ENCODE measurements around the gene ANO6.

ANO6 gene

DNA sequence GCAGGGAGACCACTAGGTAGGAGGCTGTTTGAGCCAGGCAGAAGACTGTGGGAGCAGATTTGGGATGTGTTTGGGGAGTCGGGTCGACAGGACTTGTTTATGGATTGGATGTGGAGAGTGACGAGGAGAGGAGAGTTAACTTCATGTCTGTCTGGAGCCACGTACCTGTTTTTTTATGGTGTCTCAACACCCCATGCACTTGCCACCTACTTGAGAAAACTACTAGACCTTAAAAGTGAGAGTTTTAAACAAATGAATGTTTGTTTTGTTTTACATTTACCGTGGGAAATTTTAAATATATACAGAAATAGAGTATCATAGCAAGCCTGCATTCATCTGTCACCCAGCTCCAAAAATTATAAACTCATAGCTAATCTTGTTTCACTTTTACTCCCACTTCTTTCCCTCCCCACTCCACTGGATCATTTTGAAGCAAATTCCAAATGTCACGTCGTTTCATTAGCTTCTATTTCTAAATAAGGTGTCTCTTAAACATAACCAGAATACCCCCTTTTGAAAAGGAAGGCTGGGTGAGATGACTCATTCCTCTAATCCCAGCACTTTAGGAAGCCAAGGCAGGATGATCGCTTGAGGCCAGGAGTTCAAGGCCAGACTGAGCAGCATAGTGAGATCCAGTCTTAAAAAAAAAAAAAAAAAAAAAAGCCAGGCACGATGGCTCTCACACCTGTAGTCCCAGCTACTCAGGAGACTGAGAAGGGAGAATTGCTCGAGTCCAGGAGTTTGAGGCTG lies 136.2 kb downstream of the ANO6 start:
- no peak for DNase-seq (ENCODE audit: extremely low read depth, low read depth)
- no peak for TF ChIP-seq CTCF (IDR thresholded peaks at IDR 0.05; ENCODE audit: low read depth, low read length)

GRCh38 chr12:45353944-45354343 lies 138.0 kb downstream of the ANO6 start:
- no peak for DNase-seq (ENCODE audit: extremely low read depth, low read depth)
- no peak for TF ChIP-seq CTCF (IDR thresholded peaks at IDR 0.05; ENCODE audit: low read depth, low read length)

- no peak for TF ChIP-seq CTCF (IDR thresholded peaks at IDR 0.05; ENCODE audit: low read depth, low read length)
- no peak for DNase-seq (ENCODE audit: extremely low read depth, low read depth)
Measured at GRCh38 chr12:45354399-45354798, 138.5 kb downstream of the ANO6 start.

DNA sequence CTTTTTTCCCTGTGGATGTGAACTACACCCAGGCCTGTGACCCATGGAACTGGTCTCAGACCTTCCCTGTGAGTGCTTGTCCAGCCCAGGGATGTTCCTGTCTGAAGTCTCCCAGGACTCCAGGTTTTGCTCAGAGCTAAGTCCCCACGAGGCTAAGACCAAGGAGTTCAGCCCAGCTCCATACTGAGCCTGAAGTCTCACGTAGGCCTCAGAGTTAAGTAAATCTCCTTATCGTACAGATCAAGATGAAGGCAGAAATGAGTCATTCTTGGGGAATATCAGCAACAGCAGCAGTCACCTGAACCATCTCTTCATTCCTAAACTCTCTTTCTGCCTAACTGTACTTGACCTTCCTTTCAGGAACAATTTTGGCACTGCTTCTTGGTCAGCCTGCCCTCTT lies 139.8 kb downstream of the ANO6 start:
- no peak for TF ChIP-seq CTCF (IDR thresholded peaks at IDR 0.05; ENCODE audit: low read depth, low read length)
- DNase-seq (ENCODE audit: extremely low read depth, low read depth) = no peak

GRCh38 chr12:45356822-45357538 lies 141.1 kb downstream of the ANO6 start:
- TF ChIP-seq CTCF (IDR thresholded peaks at IDR 0.05; ENCODE audit: low read depth, low read length) = no peak
- no peak for DNase-seq (ENCODE audit: extremely low read depth, low read depth)

- no peak for TF ChIP-seq CTCF (IDR thresholded peaks at IDR 0.05; ENCODE audit: low read depth, low read length)
Measured at GRCh38 chr12:45357539-45358417, 141.9 kb downstream of the ANO6 start.

More at GRCh38 chr12:45357539-45358417, 141.9 kb downstream of the ANO6 start:
- no peak for DNase-seq (ENCODE audit: extremely low read depth, low read depth)

Measured in AG09319 (cell line).